ENCODE measurements around the gene SMIM45.

SMIM45 gene

DNA sequence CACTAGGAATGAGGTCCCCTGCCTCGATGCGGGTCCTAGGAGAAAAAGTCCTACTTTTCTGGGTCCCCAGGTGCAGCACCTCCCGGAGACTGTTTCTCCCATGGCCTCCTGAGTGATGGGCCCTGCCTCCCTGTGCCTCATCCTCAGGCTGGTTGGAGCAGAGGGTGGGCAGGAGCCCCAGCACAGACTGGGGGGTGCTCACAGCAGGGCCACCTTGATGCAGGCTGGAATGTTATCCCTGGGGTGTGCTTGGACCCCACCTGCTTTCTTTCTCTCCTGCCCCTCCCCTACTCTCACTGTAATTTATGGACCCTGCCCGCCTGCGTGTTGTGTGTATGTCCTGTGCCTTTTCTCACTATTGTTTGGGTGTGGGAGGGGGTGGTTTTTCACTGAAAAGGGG is 45.1 kb upstream of the SMIM45 start:
- POLR2A ChIA-PET: interaction anchor here (1.5 to 3.3 kb wide), 2 partner anchors 12 to 43 kb away, joined by 3 to 10 read pairs; no protein-coding TSS in a partner anchor
- H3K27ac ChIP-seq (ENCODE audit: extremely low read depth, low read depth, low read length): no peak overlapping the region
- no peaks in the 10 kb centered on the region for H3K9me3 ChIP-seq (ENCODE audit: control insufficient read depth, insufficient read depth, low read depth, low read length)
- no peaks in the 10 kb centered on the region for H3K4me1 ChIP-seq (ENCODE audit: control insufficient read depth, insufficient read depth, low read length)
- no peak overlapping the region for H3K4me3 ChIP-seq (ENCODE audit: low read depth, low read length)
- CTCF ChIA-PET: interaction anchor here (0.5 kb wide), 1 partner anchor 1058 kb away, joined by 4 read pairs; no protein-coding TSS in a partner anchor
- H3K36me3 ChIP-seq (ENCODE audit: control insufficient read depth in 2 of 2, insufficient read depth in 1 of 2, low read length in 2 of 2): peaks cover 3 to 58% of the 10 kb centered on the region in 2 experiments; a peak in 2 of 3 replicates
- TF ChIP-seq ZNF521 (tag by site-specific recombination; IDR thresholded peaks at IDR 0.05): no peak
- no peak for TF ChIP-seq TSHZ1 (tag by site-specific recombination; IDR thresholded peaks at IDR 0.05; ENCODE audit: borderline replicate concordance)
- peak; percentile 62 for TF ChIP-seq GLIS1 (tag by site-specific recombination; IDR thresholded peaks at IDR 0.05)
- TF ChIP-seq ZIC2 (tag by site-specific recombination; IDR thresholded peaks at IDR 0.05): 0 out of 2 replicates have a peak, but pooled peaks have one; percentile 14
- TF ChIP-seq, protein P1, sequence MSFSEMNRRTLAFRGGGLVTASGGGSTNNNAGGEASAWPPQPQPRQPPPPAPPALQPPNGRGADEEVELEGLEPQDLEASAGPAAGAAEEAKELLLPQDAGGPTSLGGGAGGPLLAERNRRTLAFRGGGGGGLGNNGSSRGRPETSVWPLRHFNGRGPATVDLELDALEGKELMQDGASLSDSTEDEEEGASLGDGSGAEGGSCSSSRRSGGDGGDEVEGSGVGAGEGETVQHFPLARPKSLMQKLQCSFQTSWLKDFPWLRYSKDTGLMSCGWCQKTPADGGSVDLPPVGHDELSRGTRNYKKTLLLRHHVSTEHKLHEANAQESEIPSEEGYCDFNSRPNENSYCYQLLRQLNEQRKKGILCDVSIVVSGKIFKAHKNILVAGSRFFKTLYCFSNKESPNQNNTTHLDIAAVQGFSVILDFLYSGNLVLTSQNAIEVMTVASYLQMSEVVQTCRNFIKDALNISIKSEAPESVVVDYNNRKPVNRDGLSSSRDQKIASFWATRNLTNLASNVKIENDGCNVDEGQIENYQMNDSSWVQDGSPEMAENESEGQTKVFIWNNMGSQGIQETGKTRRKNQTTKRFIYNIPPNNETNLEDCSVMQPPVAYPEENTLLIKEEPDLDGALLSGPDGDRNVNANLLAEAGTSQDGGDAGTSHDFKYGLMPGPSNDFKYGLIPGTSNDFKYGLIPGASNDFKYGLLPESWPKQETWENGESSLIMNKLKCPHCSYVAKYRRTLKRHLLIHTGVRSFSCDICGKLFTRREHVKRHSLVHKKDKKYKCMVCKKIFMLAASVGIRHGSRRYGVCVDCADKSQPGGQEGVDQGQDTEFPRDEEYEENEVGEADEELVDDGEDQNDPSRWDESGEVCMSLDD (tag by site-specific recombination; IDR thresholded peaks at IDR 0.05): no peak
- no peak for TF ChIP-seq EGR2 (tag by site-specific recombination; IDR thresholded peaks at IDR 0.05; ENCODE audit: low read depth)
- TF ChIP-seq PRDM1 (tag by site-specific recombination; IDR thresholded peaks at IDR 0.05): no peak

DNA sequence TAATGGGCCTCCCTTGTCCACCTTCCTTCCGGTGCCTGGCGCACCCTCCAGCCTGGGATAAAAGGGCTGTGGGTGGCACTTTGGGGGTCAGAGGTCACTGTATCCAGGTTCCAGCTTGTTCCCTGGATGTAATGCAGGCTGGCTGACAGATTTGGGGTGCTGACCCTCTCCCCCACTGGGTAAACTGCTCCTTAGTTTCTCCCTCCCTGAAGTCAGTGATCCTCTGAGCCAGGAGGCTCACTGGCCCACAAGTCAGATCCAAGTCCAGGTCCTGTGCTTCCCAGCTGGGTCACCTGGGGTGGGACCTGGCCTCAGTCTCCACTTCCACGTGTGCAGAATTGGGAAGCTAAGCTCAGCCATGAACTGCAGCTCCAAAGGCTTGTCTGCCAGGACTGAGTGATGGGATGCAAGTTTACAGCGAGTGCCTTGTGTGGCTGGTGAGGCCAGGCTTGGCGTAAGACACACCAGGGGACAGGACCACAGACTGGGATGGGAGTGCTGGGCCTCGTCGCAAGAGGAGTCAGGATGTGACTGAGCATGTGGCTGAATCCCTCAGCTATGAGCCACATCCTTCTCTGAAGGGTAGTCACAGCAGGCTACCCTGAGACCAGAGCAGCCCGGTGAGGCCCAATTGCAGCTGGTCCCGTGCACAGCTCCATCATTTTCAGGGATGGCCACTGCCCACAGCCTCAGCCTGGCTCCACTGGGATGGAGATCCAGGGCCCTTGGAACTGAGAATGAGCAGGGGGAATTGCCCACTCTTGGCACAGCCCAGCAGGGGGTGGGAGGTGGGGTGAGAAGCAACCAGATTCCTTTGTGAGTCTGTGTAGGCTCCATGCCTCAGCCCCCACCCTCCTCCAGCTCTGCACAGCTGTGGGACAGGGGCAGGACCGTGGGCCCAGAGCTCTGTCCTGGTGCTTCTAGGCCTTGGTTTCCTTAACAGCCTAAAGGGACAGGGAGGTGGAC is 44.2 kb upstream of the SMIM45 start:
- no peaks in the 10 kb centered on the region for H3K9me3 ChIP-seq (ENCODE audit: control insufficient read depth, insufficient read depth, low read depth, low read length)
- POLR2A ChIA-PET: interaction anchor here (0.5 to 3.3 kb wide), 5 partner anchors 10 to 75 kb away, joined by 3 to 10 read pairs (median 4); partner anchors contain the start of genes CENPM and SREBF2
- CTCF ChIA-PET: interaction anchor here (0.5 to 0.8 kb wide), 2 partner anchors 210 to 1057 kb away, joined by 4 to 5 read pairs; no protein-coding TSS in a partner anchor
- H3K36me3 ChIP-seq (ENCODE audit: control insufficient read depth in 2 of 2, insufficient read depth in 1 of 2, low read length in 2 of 2): peaks cover 3 to 49% of the 10 kb centered on the region in 2 experiments; a peak in 2 of 3 replicates
- peak overlapping the region; percentile 37; the same call in 1 of the 2 replicates for H3K27ac ChIP-seq (ENCODE audit: extremely low read depth, low read depth, low read length)
- H3K4me1 ChIP-seq (ENCODE audit: control insufficient read depth, insufficient read depth, low read length): no peaks in the 10 kb centered on the region
- no peak overlapping the region for H3K4me3 ChIP-seq (ENCODE audit: low read depth, low read length)
- TF ChIP-seq PRDM10 (tag by site-specific recombination; IDR thresholded peaks at IDR 0.05) (0 out of 2 replicates have a peak, but pooled peaks have one; percentile 22), ZNF658 (tag by site-specific recombination; IDR thresholded peaks at IDR 0.05) (no peak), ZNF530 (tag by site-specific recombination; IDR thresholded peaks at IDR 0.05; ENCODE audit: low read depth) (no peak), EGR2 (tag by site-specific recombination; IDR thresholded peaks at IDR 0.05; ENCODE audit: low read depth) (peak; percentile 86), ZNF548 (tag by site-specific recombination; IDR thresholded peaks at IDR 0.05) (no peak), ZBTB17 (tag by site-specific recombination; IDR thresholded peaks at IDR 0.05) (peak; percentile 51; the same call in 1 of the 2 replicates), ZIC2 (tag by site-specific recombination; IDR thresholded peaks at IDR 0.05) (peak; percentile 91), SETDB1 (IDR thresholded peaks at IDR 0.05; ENCODE audit: insufficient read length, low read length) (no peak), ZNF354C (tag by site-specific recombination; IDR thresholded peaks at IDR 0.05; ENCODE audit: borderline replicate concordance, low read depth) (no peak), ZNF341 (tag by site-specific recombination; IDR thresholded peaks at IDR 0.05; ENCODE audit: low read depth) (peak; percentile 94), ZNF645 (tag by site-specific recombination; IDR thresholded peaks at IDR 0.05) (no peak), ZNF600 (tag by site-specific recombination; IDR thresholded peaks at IDR 0.05) (peak; percentile 15; the same call in 1 of the 2 replicates), MYNN (tag by site-specific recombination; IDR thresholded peaks at IDR 0.05; ENCODE audit: borderline replicate concordance) (no peak)
- TF ChIP-seq, protein P2, sequence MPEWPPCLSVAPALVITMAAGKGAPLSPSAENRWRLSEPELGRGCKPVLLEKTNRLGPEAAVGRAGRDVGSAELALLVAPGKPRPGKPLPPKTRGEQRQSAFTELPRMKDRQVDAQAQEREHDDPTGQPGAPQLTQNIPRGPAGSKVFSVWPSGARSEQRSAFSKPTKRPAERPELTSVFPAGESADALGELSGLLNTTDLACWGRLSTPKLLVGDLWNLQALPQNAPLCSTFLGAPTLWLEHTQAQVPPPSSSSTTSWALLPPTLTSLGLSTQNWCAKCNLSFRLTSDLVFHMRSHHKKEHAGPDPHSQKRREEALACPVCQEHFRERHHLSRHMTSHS (tag by site-specific recombination; IDR thresholded peaks at IDR 0.05): no peak
